K562 (cell line): ENCODE results near the gene MUCL3. TPM values are rescaled to one million over a fixed set of nuclear protein-coding genes. Genes with fewer than 3 reads are reported as not detected.

Experiments
- POLR2B ChIP-seq: fragments of 450-650 bp; IDR thresholded peaks from 2 replicates; pipeline ENCODE4 v1.6.1; 2018; ENCODE audit warnings: low read depth; ENCODE audit not compliant: partially characterized antibody
- TAF15 ChIP-seq: fragments of 200-400 bp; formaldehyde crosslinking; IDR thresholded peaks from 2 replicates; pipeline ENCODE4 v1.6.1; 2017; ENCODE audit warnings: mild to moderate bottlenecking, low read depth, low read length, moderate library complexity
- ZFP36 ChIP-seq: fragments of 150-350 bp; IDR thresholded peaks from 2 replicates; pipeline ENCODE4 v1.6.1; 2018; ENCODE audit warnings: low read length, low read depth; ENCODE audit not compliant: partially characterized antibody
- ZNF347 ChIP-seq: fragments of 450-650 bp; formaldehyde crosslinking; IDR thresholded peaks from 2 replicates; pipeline ENCODE4 v1.4.0; 2020; ENCODE audit warnings: low read depth, mild to moderate bottlenecking, moderate library complexity
- ZNF764 ChIP-seq: fragments of 250-450 bp; sonication (Bioruptor Pico); IDR thresholded peaks from 2 replicates; pipeline ENCODE4 v1.4.0; 2020; ENCODE audit warnings: low read depth, mild to moderate bottlenecking, moderate library complexity
- polyA plus RNA-seq, 8 experiments: library from polyadenylated mRNA; depleted of rRNA in 4 of 8; stranded (reverse) in 5 of 8; unstranded in 3 of 8; fragments of >200 nt; fragmentation: Nextera tagmentation in 2 of 8; fragmentation: Illumina TruSeq in 1 of 8; extraction: Ambion mirVana in 2 of 8; extraction: Trizol in 1 of 8; gene quantifications; 2 replicates each; pipeline versions ENCODE4 v1.2.1 to v1.2.3, GENCODE V29; 2011 to 2014; ENCODE audit warnings: inconsistent platforms in 1 of 8, missing spikeins in 1 of 8
- total RNA-seq, 7 experiments: library from RNA; depleted of rRNA in 6 of 7; stranded (reverse); fragments of >200 nt in 6 of 7; fragmentation: Illumina TruSeq in 2 of 7; extraction: Trizol in 2 of 7; gene quantifications; 2 replicates each; pipeline versions ENCODE4 v1.2.1 to v1.2.3, GENCODE V29; 2011 to 2021; ENCODE audit warnings: low replicate concordance in 1 of 7
- TF ChIP-seq, protein P1 (sequence below), 2 experiments: fragments of 450-650 bp; IDR thresholded peaks; 2 replicates each; pipeline ENCODE4 v1.6.1; 2016
- TF ChIP-seq, protein P2 (sequence below): fragments of 250-450 bp; sonication (Bioruptor Pico); IDR thresholded peaks from 2 replicates; pipeline ENCODE4 v1.4.0; 2020
- TF ChIP-seq, protein P3 (sequence below): fragments of 250-450 bp; sonication (Bioruptor Pico); IDR thresholded peaks from 2 replicates; pipeline ENCODE4 v1.4.0; 2020
- TF ChIP-seq, protein P4 (sequence below): fragments of 450-650 bp; IDR thresholded peaks from 2 replicates; pipeline ENCODE4 v1.6.1; 2014; ENCODE audit warnings: low read depth, mild to moderate bottlenecking, moderate library complexity, borderline replicate concordance
- TF ChIP-seq, protein P5 (sequence below): fragments of 450-650 bp; conservative IDR thresholded peaks from 2 replicates; pipeline ENCODE4 v1.6.1; 2016; ENCODE audit warnings: missing genetic modification characterization, low read depth, mild to moderate bottlenecking, missing compliant biosample characterization, moderate library complexity
- TF ChIP-seq, protein P6 (sequence below): fragments of 250-450 bp; sonication (Bioruptor Pico); IDR thresholded peaks from 2 replicates; pipeline ENCODE4 v1.8.0; 2021; ENCODE audit warnings: moderate library complexity, mild to moderate bottlenecking, inconsistent platforms

The MUCL3 gene
- total and polyA plus RNA-seq, 9 of the 15 experiments (the other 6 are each of a cell fraction or from before 2014, with no cell fraction given), result 0.07 TPM; not detected in 8

DNA sequence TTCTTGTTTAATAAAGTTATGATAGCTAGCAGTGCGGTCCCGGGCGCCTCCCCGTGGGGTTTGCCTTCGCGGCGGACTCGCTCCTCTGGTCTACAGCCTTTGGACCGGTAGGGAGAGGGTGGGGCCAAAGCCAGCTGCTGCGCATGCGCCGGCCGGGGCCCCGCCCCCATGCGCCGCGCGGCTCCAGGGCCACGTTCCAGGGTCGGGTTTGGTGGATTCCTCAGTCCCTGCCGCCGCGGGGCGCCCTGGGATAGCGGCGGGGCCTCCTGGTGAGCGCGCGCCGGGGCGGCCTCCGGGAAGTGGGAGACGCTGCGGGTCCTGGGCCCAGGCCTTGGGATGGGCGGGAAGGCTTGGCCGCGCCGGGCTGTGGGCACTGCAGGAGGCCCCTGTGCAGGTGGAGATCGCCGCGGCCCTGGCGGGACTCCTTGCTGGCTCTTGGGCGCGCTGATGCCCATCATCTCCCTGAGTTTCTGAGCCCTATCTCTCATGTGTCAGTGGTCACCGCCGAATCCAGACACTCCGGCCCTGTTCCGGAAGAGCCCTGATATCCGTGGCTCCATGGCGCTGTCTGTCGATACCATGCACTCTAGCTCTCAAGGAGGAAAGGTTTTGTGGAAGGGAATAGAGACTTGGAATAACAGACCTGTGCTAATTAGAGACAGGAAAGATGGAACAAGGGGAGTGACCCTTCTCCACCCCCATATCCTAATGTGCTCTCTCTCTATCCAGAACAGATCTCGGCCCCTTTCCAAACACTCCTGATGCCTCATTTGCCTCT is 26.5 kb upstream of the MUCL3 start, which contains the start of gene VARS2 (continued):
- TF ChIP-seq, protein P1, sequence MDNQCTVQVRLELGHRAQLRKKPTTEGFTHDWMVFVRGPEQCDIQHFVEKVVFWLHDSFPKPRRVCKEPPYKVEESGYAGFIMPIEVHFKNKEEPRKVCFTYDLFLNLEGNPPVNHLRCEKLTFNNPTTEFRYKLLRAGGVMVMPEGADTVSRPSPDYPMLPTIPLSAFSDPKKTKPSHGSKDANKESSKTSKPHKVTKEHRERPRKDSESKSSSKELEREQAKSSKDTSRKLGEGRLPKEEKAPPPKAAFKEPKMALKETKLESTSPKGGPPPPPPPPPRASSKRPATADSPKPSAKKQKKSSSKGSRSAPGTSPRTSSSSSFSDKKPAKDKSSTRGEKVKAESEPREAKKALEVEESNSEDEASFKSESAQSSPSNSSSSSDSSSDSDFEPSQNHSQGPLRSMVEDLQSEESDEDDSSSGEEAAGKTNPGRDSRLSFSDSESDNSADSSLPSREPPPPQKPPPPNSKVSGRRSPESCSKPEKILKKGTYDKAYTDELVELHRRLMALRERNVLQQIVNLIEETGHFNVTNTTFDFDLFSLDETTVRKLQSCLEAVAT (IDR thresholded peaks at IDR 0.05), result peak in 1 of 2 experiments; percentile 68; a peak in 1 of 4 replicates
- TF ChIP-seq, protein P2, sequence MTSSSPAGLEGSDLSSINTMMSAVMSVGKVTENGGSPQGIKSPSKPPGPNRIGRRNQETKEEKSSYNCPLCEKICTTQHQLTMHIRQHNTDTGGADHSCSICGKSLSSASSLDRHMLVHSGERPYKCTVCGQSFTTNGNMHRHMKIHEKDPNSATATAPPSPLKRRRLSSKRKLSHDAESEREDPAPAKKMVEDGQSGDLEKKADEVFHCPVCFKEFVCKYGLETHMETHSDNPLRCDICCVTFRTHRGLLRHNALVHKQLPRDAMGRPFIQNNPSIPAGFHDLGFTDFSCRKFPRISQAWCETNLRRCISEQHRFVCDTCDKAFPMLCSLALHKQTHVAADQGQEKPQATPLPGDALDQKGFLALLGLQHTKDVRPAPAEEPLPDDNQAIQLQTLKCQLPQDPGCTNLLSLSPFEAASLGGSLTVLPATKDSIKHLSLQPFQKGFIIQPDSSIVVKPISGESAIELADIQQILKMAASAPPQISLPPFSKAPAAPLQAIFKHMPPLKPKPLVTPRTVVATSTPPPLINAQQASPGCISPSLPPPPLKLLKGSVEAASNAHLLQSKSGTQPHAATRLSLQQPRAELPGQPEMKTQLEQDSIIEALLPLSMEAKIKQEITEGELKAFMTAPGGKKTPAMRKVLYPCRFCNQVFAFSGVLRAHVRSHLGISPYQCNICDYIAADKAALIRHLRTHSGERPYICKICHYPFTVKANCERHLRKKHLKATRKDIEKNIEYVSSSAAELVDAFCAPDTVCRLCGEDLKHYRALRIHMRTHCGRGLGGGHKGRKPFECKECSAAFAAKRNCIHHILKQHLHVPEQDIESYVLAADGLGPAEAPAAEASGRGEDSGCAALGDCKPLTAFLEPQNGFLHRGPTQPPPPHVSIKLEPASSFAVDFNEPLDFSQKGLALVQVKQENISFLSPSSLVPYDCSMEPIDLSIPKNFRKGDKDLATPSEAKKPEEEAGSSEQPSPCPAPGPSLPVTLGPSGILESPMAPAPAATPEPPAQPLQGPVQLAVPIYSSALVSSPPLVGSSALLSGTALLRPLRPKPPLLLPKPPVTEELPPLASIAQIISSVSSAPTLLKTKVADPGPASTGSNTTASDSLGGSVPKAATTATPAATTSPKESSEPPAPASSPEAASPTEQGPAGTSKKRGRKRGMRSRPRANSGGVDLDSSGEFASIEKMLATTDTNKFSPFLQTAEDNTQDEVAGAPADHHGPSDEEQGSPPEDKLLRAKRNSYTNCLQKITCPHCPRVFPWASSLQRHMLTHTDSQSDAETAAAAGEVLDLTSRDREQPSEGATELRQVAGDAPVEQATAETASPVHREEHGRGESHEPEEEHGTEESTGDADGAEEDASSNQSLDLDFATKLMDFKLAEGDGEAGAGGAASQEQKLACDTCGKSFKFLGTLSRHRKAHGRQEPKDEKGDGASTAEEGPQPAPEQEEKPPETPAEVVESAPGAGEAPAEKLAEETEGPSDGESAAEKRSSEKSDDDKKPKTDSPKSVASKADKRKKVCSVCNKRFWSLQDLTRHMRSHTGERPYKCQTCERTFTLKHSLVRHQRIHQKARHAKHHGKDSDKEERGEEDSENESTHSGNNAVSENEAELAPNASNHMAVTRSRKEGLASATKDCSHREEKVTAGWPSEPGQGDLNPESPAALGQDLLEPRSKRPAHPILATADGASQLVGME (CRISPR knock-in tag), result peak; percentile 70; the same call in 1 of the 2 replicates
- 0 out of 2 replicates have a peak, but pooled peaks have one; percentile 50 for TF ChIP-seq ZNF347
- TF ChIP-seq ZNF764 (CRISPR knock-in tag), result no peak
- TF ChIP-seq, protein P3, sequence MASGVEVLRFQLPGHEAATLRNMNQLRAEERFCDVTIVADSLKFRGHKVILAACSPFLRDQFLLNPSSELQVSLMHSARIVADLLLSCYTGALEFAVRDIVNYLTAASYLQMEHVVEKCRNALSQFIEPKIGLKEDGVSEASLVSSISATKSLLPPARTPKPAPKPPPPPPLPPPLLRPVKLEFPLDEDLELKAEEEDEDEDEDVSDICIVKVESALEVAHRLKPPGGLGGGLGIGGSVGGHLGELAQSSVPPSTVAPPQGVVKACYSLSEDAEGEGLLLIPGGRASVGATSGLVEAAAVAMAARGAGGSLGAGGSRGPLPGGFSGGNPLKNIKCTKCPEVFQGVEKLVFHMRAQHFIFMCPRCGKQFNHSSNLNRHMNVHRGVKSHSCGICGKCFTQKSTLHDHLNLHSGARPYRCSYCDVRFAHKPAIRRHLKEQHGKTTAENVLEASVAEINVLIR (CRISPR knock-in tag), result 0 out of 2 replicates have a peak, but pooled peaks have one; percentile 6
- TF ChIP-seq ZFP36, result no peak
- TF ChIP-seq TAF15, result no peak
- TF ChIP-seq, protein P4, sequence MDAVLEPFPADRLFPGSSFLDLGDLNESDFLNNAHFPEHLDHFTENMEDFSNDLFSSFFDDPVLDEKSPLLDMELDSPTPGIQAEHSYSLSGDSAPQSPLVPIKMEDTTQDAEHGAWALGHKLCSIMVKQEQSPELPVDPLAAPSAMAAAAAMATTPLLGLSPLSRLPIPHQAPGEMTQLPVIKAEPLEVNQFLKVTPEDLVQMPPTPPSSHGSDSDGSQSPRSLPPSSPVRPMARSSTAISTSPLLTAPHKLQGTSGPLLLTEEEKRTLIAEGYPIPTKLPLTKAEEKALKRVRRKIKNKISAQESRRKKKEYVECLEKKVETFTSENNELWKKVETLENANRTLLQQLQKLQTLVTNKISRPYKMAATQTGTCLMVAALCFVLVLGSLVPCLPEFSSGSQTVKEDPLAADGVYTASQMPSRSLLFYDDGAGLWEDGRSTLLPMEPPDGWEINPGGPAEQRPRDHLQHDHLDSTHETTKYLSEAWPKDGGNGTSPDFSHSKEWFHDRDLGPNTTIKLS, result peak; percentile 90
- peak; percentile 84 for TF ChIP-seq POLR2B
- TF ChIP-seq, protein P5, sequence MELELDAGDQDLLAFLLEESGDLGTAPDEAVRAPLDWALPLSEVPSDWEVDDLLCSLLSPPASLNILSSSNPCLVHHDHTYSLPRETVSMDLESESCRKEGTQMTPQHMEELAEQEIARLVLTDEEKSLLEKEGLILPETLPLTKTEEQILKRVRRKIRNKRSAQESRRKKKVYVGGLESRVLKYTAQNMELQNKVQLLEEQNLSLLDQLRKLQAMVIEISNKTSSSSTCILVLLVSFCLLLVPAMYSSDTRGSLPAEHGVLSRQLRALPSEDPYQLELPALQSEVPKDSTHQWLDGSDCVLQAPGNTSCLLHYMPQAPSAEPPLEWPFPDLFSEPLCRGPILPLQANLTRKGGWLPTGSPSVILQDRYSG (tag), result no peak; the same call in none of the 2 replicates
- TF ChIP-seq, protein P6, sequence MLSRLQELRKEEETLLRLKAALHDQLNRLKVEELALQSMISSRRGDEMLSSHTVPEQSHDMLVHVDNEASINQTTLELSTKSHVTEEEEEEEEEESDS (CRISPR knock-in tag), result no peak
